HG03575 (cell line): Measurements from ENCODE around the gene DCAF16.

Experiments used
- ATAC-seq: cut with Tn5 transposase; IDR thresholded peaks from one replicate; pipeline ENCODE4 v1.9.1; 2021; ENCODE audit not compliant: unreplicated experiment, insufficient number of reproducible peaks, low FRiP score; ENCODE audit errors: extremely low read depth

DCAF16 gene

DNA sequence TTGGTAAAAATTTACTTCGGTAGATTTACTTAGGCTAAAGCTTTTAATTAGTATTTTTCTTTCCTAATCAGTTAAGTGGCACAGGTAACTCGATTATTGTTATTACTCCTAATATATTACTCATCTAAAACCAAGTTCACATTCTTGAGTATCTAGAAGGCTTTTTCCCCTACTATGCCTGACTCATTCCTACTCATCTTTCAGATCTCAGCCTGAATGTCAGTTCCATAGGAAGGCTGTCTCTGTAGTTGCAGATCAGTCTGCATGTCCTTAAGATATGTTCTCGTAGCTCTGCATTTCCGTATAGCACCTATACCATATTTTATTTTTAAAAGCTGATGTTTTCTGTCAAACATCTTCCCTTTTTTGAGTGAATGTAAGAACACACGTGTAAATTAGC, 23.2 kb downstream of the DCAF16 start:
- ATAC-seq: no peak

DNA sequence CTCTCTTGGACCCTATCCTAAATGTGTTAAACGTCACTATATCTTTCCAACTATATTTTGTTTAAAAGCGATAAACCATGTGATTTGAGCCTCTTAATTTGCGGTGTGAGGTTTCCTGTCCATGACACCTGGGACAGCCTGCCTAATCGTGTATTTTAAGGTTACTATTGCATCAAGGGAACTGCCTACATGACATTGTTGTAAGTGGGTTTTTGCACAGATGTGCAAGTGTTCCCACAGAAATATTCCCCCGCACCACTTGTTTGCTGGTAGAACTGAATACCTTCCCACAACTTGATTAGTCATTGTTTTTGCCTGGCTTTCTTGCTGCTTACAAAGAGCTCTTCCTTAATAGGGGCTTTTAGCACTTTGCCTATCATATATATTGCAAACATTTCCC, 24.0 kb downstream of the DCAF16 start:
- ATAC-seq: no peak

DNA sequence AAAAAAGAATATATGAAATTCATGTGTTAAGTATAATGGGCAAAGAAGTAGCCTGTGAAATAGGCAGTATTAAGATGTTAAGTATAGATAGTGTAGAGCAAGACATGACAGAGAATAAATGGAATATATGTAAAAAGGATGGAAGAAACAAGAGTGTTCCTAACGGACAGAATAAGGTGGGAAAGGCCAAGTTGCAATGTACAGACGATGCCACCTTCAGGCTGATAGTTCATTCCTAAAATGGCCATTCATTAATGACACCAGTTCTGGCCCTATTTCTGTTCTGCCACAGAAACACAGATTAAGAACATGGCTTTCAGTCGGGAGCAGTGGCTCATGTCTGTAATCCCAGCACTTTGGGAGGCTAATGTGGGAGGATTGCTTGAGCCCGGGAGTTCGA, 24.7 kb downstream of the DCAF16 start:
- ATAC-seq: no peak

DNA sequence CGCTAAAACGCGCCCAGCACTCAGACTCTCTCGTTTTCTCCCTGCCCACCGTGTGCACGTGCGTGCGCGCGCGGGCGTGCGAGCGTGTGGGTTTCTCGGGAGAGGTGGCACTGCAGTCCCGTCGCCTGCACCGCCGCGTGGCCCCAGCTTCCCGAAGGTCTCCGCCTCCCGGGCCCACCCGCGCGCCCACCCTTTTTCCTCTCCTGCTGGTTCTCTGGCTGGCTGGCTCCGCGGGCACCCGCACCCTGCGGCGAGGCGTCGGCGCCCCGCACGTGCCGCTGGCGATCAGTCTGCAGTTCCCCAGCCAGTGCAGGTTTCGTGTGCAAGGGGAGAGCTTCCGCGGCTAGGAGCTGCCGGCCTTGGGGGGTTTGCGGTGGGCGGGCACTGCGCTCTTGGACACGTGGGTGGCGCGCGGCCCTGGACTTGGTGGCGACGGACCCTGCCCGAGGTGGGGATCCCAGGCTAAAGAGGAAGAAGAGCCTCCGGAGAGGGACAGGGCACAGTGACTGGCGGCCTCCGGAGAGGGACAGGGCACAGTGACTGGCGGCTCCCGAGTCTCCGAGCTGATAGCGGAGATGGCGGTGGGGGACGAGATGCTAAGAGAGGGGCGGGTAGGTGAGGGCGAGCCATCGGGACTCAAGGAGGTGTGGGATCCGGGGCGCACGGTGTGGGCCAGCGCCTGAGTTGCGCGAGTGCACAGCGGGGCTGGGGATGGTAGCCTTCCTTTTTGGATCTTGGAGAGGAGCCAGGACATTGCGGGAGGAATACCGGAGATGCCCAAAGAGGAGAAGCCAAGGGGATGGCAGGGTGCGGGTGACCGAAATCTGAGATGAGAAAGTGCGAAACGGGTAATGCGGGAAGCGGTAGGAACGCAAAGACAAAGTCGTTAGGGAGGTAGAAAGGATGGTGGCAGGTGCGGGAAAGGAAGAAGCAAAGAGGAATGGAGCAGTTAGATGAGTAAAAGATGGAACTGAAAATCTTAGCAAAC, 29.0 kb downstream of the DCAF16 start, which contains the start of gene FAM184B:
Gene FAM184B (minus strand): TSS at position 322 of the 988 bp plus-strand sequence. CDS start 322 bp downstream, outside the sequence.
- ATAC-seq: no peak

DNA sequence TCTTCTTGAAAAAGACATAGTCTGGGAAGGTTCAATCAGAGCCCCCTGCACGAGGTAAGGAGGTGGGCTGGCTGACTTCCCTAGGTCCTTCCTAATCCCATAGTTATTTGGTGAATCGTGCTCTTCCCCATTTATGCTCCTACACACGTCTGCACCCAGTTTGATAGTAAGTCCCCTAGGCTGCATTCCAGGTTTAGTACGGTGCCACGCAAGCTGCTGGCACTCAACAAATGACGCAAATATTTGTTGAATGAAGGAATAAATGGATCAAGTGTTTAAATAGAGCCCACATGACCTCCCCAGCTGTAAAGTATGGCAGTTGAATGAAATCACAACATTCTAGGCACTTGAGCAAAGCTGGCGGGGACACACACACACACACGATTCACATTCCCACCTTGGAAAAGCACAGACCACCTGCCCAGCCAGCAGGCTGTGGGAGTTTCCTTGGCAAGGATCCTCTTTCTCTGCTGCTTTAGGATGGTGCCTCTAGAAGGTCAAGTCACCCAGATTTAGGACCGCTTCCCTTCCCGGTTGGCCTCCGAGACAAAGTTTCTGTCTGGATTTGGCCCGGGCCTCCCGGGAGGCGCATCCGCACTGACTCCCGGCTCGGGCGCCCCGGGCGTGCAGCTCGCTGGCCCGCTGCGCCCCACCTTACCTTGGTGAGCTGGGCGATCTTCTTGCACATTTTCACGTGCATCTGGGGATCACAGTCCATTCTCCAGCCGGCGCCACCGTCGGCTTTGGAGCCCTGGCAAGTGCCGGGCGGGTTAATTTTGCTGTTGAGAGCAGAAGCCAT, 29.9 kb downstream of the DCAF16 start:
- ATAC-seq: no peak

DNA sequence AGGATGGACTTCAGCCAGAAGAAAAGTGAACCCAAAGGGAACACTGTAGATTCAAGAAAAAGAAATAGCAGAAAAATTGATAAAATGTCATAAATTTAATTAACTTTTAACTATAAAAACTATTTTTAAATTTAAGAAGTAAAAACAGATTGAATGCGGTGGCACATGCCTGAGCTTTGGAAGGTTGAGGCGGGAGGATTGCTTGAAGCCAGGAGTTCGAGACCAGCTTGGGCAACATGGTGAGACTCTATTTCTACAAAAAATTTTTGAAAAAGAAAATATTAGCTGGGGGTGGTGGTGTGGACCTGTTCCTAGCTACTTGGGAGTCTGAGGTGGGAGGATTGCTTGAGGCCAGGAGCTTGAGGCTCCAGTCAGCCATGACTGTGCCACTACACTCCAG, 32.1 kb downstream of the DCAF16 start:
- no peak for ATAC-seq

DNA sequence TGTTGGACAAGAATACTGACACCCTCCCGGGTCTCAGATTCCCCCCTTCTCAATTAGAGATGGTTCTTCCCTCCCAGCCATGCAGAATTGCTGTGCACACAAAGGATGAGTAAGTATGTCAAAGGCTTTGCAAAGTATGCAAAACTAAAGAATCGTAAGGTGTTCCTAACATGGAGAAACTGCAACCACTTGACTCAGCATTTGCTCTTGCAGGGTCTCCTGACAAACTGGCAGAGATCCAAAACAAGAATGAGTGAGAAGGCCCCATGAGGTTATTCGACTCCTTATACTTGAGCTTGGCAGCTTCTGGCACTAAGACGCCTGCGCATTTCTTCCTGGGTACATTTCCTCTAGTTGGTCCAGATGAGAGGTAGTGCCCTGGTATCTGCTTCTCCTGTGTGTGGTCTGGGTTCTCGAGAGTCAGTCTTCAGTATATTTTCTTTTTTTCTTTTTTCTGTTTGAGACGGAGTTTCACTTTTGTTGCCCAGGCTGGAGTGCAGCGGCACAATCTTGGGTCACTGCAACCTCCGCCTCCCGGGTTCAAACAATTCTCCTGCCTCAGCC, 37.3 kb downstream of the DCAF16 start:
- ATAC-seq: no peak

DNA sequence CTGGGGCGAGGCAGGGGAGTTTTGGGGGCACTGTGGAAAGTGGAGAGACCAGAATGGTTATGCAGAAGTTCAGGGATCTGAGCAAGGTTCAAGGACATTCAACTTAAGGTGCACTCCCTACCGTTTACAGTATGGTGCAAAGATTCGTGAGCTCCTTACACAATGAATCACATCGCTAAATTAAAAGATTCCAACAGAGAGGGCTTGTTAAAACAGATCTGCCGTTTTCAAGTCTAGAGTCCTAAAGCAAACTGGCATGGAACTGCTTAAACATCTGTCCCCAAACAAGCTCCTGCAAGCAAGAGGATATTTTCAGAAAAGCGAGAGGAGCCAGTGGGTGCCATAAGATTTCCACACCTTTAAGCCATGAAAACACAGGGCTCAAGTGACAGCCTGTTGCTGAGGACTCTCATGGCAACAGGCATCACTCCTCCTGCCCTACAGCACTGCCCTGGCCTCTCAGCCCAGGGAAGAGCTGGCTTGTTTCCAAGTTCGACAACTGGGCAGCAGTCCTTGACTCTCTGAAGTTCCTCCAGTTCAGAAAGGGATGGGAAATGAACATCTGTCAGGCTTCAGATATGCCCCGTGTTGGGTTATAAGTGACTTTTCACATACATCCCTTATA, 39.2 kb downstream of the DCAF16 start:
- no peak for ATAC-seq

DNA sequence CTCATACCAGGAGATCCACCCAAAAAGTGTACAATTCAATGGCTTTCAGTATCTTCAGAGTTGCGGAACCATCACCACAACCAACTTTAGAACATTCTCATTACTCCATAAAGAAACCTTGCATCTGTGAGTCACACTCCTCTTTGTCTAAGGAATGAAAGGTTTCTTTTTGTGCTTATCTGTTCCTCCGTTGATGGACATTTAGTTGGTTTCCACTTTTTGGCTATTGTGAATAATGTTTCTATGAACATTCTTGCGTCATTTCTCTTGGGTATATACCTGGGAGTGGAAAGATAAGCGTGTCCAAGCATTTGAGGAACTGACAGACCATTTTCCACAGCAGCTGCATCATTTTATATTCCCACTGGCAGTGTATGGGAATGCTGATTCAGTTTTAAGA, 39.7 kb downstream of the DCAF16 start:
- no peak for ATAC-seq

DNA sequence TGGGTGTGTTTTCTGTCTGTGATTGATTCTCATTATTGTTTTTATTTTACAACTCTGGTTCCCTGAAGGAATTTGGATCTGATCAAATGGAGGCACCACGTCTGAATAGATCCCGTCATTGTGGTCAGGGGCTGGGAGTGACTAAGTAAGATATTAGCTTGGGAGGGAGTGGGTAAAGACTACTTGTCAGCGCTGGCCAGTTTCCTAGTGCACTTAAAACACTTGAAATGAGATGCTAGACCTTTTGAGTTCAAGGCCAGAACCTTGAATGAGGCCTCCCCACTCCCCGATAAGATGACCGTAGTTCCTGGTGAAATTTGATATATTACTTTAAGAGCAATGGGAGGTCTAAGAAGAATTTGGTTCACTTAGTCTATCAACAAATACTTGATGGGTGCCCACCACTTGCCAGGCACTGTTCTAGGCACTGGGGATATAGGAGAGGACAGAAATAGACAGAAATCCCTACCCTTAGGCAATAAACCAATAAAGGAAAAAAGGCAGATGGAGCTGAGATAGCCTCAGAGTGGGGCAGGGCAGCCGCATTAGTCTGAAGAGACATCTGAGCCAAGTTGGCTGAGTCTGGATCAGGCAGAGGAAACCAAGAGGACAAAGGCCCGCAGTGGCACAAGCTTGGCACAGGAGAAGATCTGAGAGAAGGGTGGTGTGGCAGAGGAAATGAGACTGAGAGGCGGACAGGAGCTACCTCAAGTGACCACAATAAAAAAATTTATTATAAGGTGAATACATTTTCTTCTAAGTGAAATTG, 41.0 kb downstream of the DCAF16 start:
- ATAC-seq: no peak

DNA sequence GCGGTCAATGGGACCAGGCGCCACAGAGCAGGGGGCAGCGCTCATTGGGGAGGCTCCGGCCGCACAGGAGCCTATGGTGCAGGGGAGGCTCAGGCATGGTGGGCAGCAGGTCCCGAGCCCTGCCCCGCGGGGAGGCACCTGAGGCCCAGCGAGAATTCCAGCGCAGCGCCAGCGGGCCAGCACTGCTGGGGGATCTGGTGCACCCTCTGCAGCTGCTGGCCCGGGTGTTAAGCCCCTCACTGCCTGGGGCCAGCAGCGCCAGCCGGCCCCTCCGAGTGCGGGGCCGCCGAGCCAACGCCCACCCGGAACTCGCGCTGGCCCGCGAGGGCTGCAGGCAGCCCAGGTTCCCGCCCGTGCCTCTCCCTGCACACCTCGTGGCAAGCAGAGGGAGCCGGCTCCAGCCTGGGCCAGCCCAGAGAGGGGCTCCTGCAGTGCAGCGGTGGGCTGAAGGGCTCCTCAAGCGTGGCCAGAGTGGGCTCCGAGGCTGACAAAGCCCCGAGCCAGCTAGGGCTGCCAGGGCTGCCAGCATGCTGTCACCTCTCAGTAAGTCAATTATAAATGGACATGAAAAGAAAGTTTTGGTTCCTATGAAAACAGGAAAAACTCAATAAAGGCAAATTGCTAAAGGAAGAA, 43.6 kb downstream of the DCAF16 start:
- ATAC-seq: no peak

DNA sequence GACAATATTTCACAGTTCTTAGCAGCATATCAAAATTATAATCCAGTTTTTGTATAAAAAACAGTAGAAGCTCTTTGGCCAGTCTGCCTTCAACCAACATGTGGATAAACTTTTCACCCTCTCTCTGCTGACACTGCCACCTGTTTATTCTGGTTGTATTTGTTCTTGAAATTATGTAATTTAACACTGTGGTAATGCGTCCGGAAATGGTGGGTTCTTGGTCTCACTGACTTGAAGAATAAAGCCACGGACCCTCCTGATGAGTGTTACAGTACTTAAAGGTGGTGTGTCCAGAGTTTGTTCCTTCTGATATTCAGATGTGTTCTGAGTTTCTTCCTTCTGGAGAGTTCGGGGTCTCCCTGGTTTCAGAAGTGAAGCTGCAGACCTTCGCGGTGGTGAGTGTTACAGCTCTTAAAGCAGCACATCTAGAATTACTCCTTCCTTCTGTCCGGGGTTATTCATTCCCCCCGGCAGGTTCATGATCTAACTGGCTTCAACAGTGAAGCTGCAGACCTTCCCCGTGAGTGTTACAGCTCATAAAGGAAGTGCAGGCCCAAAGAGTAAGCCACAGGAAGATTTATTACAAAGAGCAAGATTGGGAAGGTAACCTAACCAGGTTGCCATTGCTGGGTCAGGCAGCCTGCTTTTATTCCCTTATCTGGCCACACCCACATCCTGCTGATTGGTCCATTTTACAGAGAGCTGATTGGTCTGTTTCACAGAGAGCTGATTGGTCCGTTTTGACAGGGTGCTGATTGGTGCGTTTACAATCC, 44.9 kb downstream of the DCAF16 start:
- no peak for ATAC-seq

DNA sequence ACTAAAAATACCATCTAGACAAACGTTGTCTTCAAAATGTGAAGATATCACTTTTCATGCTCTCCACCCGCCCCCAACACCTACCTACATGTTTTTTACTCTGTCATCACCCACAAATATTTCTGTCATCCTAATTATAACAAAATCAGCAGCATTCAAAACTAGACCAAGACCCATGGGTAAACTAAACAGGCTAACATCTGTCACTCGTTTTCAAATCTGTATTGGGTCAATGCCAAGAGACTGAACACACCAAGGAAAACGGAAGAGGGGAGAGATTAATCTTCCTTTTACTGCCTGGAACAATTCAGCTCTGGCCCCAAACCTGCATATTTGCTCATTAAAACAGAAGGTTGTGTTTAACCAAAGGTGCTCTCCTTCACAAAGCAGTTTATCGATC, 46.6 kb downstream of the DCAF16 start:
- no peak for ATAC-seq

DNA sequence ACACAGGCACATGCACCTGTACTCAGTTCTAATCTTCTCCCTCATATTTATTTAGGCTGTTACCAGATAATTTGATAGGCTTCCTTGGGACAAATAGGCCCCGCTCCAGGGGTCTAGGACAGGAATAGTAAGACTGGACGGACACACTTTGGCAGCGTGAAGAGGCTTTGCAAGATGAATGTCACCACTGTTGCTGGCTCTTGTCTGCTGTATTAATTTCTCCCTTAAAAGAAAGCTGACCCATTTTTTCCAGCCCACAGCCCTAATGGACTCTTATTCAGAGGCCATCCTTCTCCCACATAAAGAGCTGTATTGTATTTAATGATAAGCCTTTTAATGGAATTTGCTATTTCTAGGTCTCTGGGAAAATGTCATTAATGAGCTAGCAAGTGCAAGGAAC, 47.1 kb downstream of the DCAF16 start:
- no peak for ATAC-seq

DNA sequence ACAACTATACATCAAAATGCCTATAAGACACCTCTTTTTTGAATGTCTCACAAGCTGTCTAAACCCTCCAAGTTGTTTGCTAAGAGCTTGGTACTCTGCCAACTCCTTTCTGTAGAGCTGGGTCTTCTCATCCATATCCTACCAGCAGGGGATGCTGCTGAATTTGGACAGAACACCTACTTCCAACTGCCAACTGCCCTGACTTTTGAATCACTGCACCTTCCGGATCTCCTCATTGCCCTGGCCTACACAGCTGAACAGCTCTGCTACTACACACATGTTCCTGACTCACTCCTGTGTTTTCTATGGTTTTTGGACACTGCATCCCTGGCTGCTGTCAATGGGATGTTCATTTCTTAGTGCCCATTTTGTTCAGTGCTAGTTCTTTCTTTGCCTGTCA, 47.8 kb downstream of the DCAF16 start:
- no peak for ATAC-seq

DNA sequence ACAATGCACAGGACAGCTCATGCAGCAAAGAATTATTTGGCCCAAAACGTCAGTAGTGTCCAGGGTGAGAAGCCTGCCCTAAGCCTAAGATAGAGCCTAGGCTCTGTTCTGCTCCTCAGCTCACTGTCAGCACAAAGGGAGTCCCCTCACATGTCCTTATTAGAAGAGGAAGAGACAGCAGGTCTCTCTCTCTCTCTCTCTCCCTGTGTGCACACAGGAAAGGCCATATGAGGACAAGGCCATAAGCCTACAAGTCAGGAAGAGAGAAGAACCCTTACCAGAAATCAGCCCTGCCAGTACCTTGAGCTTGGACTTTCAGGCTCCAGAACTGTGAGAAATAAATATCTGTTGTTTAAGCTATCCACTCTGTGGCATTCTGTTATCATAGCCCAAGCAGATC, 49.5 kb downstream of the DCAF16 start:
- ATAC-seq: no peak

DNA sequence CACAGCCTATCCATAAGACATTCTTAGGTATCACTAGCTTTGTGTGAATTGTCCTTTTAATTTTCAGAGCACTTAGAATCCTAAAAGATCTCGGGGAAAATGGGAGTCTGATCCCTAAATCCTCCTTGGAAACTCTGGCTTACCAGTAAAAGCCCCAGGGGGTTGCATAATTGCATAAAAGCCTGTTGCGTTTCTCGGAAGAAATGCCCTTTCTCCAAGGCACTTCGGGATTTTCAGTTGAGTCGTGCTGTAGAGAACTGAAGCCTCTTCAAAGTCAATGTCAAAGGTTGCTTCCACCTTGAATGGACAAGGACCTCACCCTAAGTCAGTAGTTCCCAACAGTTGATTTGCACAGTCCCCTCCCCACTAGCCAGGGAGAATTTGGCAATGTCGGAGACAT, 49.9 kb downstream of the DCAF16 start:
- no peak for ATAC-seq
